ENCODE results near the gene THSD7B.

DNA sequence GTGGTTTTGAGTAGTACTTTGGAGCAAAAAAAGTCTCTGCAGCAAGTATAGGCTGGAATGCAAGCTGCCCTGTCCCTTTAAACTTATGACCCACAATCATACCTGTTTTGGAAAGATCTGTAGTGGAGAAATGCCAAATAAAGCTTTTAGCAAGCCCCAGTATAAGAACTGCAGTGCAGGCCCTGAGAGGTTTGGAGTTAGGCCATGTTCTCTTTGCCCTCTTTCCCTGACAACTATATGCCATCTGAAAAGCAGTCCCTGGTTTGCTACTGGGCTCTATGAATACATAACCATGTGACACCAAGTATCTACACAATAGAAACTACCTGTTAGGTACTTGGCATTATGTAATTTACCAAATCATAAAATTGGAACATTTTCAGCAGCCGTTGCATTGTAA is 931.6 kb downstream of the THSD7B start:
- TF ChIP-seq YY1 (IDR thresholded peaks at IDR 0.05; ENCODE audit: insufficient read depth, insufficient read length) (no peak), ZNF274 (IDR thresholded peaks at IDR 0.05; ENCODE audit: low read depth, low read length) (no peak), SUZ12 (IDR thresholded peaks at IDR 0.05; ENCODE audit: extremely low read depth, insufficient read depth, insufficient read length) (no peak)
